Suprapubic skin (tissue), 3 donors: Measurements from ENCODE around the gene ABCC3.

Experiments
- CTCF ChIP-seq, 2 donors: fragments of 200-600 bp in 1 of 2; fragments of 450-650 bp in 1 of 2; sonication (generic) in 1 of 2; IDR thresholded peaks; one replicate each; pipeline ENCODE4 v1.5.1; 2016 to 2019; ENCODE audit warnings: antibody characterized with exemption in 2 of 2, mild to moderate bottlenecking in 1 of 2, moderate library complexity in 1 of 2
- EP300 ChIP-seq: sonication (generic); formaldehyde crosslinking; IDR thresholded peaks from one replicate; pipeline ENCODE4 v1.6.1; 2017; ENCODE audit warnings: antibody characterized with exemption

GRCh38 chr17:50739098-50739497, 104.4 kb downstream of the ABCC3 start:
- TF ChIP-seq CTCF (IDR thresholded peaks at IDR 0.05) (no peak), EP300 (no peak)
